GM12873 (cell line): ENCODE results near the gene TMEM95.

ENCODE experiments used
- TF ChIP-seq, protein P1 (sequence below): IDR thresholded peaks from 2 replicates; pipeline ENCODE4 v1.5.1; 2012; ENCODE audit warnings: low read depth, mild to moderate bottlenecking, moderate library complexity, low read length, control low read depth; ENCODE audit not compliant: insufficient read depth; ENCODE audit errors: missing control alignments

TMEM95 gene

DNA sequence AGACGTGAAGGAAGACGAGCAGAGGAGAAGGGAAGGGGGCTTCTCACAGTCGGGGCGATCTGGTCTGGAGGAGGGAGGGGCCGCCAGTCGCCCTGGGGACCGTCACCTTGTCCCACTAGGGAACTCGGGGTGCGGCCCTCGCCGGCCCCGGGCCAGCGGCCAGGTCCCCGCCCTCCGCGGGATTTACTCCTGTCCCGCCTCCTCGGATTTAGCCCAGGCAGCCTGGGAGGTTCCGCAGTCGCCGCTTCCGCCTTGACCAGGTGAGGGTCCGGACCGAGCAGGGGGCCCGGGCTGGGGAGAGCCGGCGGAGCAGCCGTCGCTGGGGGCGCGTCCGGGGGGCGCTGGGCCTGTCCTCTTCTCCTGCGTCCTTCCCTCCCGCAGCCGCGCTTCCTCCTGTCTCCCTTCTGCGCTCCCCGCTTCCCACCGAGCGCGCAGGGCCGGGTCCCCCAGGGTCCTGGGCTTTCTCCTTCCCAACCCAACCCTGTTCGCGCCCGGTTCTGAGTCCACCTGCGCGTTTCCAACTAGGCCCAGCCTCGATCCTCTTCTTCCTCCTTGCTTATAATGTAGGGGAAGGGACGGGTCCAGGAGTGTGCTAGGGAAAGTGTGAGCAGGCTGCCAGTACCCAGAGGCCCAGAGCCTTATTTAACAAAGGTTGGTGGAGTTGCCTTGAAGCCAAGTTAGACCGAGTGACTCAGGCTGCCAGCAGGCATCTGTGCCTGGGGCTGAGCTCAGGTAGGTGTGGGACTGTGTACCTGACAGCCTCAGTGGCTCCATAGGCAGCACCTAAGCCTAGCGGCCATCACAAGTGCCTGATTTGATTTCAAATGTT is 26.1 kb downstream of the TMEM95 start, which contains the start of gene TNK1:
Gene TNK1, plus strand, starts transcription at position 235 of the 829 bp plus-strand sequence. CDS start 1,838 bp downstream, outside the sequence.
- TF ChIP-seq, protein P1, sequence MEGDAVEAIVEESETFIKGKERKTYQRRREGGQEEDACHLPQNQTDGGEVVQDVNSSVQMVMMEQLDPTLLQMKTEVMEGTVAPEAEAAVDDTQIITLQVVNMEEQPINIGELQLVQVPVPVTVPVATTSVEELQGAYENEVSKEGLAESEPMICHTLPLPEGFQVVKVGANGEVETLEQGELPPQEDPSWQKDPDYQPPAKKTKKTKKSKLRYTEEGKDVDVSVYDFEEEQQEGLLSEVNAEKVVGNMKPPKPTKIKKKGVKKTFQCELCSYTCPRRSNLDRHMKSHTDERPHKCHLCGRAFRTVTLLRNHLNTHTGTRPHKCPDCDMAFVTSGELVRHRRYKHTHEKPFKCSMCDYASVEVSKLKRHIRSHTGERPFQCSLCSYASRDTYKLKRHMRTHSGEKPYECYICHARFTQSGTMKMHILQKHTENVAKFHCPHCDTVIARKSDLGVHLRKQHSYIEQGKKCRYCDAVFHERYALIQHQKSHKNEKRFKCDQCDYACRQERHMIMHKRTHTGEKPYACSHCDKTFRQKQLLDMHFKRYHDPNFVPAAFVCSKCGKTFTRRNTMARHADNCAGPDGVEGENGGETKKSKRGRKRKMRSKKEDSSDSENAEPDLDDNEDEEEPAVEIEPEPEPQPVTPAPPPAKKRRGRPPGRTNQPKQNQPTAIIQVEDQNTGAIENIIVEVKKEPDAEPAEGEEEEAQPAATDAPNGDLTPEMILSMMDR: no peak

DNA sequence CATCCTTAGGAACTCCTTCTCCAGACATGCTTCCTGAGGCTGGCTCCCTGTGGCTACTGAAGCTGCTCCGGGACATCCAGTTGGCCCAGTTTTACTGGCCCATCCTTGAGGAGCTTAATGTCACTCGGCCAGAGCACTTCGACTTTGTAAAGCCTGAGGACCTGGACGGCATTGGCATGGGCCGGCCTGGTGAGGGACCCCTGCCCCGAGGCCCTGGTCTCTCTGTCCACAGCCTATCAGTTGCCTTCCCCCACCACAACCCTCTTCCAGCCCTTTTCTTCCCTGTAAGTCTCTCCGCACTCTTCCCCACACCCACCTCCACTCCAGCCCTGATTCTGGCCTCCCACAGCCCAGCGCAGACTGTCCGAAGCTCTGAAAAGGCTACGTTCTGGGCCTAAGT is 27.9 kb downstream of the TMEM95 start:
- TF ChIP-seq, protein P1: no peak

DNA sequence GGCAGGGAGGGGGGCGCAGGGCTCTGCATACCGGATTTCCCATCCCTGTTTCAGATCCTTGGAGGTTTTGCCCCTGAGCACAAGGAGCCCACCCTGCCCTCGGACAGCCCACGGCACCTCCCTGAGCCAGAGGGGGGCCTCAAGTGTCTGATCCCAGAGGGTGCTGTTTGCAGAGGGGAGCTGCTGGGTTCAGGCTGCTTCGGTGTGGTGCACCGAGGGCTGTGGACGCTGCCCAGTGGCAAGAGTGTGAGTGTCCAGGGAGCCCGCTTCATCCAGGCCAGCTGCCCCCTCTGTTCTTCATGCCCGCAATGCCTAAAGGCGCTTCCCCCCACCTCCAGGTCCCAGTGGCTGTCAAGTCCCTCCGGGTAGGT is 28.4 kb downstream of the TMEM95 start:
- TF ChIP-seq, protein P1: no peak

DNA sequence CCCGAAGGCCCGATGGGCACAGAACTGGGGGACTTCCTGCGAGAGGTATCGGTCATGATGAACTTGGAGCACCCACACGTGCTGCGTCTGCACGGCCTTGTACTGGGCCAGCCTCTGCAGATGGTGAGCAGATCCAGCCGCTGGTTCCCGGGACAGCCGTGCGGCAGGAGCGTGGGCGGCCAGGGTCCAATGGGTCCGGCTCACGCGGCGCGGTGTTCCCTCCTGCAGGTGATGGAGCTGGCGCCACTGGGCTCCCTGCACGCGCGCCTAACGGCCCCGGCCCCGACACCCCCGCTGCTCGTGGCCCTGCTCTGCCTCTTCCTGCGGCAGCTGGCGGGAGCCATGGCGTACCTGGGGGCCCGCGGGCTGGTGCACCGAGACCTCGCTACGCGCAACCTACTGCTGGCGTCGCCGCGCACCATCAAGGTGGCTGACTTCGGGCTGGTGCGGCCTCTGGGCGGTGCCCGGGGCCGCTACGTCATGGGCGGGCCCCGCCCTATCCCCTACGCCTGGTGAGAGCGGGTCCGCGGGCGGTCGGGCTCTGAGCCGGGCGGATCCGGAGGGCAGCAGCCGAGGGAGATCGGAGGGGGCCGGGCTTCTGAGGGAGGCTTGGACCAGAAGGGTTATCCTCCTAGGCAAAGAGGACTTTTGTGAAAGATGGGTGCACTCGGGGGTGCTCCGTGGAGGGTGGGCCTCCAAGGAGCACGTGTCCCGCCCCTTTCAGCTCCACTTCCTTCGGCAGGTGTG is 29.0 kb downstream of the TMEM95 start:
- TF ChIP-seq, protein P1: no peak

DNA sequence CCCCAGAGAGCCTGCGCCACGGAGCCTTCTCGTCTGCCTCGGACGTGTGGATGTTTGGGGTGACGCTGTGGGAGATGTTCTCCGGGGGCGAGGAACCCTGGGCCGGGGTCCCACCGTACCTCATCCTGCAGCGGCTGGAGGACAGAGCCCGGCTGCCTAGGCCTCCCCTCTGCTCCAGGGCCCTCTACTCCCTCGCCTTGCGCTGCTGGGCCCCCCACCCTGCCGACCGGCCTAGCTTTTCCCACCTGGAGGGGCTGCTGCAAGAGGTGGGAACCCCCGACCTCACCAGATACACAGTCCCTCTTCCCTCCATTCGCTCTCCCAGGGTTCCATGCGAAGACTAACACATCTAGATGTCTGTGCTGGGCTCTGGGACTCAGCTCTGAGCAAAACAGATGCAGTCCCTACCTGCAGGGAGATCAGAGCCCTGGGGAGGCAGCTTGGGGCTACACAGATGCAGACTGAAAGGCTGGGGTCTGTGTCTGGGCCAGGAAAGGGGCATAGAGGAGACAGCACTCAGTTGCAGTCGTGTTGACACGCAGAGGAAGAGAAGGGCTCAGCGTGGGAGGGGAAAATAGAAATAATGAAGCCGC is 29.6 kb downstream of the TMEM95 start:
- TF ChIP-seq, protein P1: no peak

DNA sequence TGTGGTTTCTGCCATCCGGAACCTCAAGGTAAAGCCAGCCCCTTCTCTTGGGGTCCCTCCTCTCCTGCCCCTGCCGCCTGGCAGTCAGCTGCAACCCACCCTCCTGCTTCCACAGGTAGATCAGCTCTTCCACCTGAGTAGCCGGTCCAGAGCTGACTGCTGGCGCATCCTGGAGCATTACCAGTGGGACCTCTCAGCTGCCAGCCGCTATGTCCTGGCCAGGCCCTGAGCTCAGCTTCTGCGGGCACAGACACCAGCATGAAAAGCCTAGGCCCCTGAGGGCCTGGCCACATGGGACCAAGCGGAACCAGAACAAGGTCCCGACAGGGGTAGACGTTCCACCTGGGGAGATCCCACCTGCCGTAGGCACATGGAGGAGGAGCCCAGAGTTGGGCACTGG is 33.9 kb downstream of the TMEM95 start:
- TF ChIP-seq, protein P1: no peak
